Myocyte (in vitro differentiated cells): Measurements from ENCODE around the gene ENDOV. TPM values are rescaled to one million over a fixed set of nuclear protein-coding genes. Genes with fewer than 3 reads are reported as not detected.

Experiments
- DNase-seq: peaks from one replicate; pipeline ENCODE4 v3.0.0-alpha.2; 2012; ENCODE audit warnings: low read depth
- microRNA-seq: library from miRNA; unstranded; fragments of <30 nt; microRNA quantifications from one replicate; pipeline ENCODE4, GENCODE V29; 2016
- total RNA-seq: library from RNA; depleted of rRNA; stranded (reverse); fragments of >200 nt; gene quantifications from 2 replicates; pipeline ENCODE4 v1.2.3, GENCODE V29; 2014

Gene ENDOV
- total RNA-seq, 1 donor from 2014 or later = 11.6 TPM

- peak; percentile 14 for DNase-seq
These were observed 66.5 kb downstream of the ENDOV start for GRCh38 chr17:80481284-80482057.

- no peak for DNase-seq
These were observed 67.0 kb downstream of the ENDOV start for GRCh38 chr17:80482058-80482318.

GRCh38 chr17:80482555-80483308 lies 67.8 kb downstream of the ENDOV start:
- DNase-seq = no peak

- DNase-seq = no peak
These were observed 70.9 kb downstream of the ENDOV start for GRCh38 chr17:80485846-80486245.

- DNase-seq = no peak
These were observed 71.7 kb downstream of the ENDOV start for GRCh38 chr17:80486692-80487091.

GRCh38 chr17:80487511-80487910 lies 72.5 kb downstream of the ENDOV start:
- DNase-seq = no peak

Small RNA genes within 50 kb of the gene (microRNA-seq; reads per million reads assigned to microRNA genes)
- gene MIR4730 = not detected

Other genes starting within 250 kb of the ENDOV start
- gene CARD14, start 245.1 kb upstream of the ENDOV start, total RNA-seq = 0.21 and 1.9 TPM in 2 replicates
- 17.1 and 17.8 TPM in 2 replicates for gene SGSH, start 194.8 kb upstream of the ENDOV start, total RNA-seq
- 10.6 and 13.0 TPM in 2 replicates for gene SLC26A11, start 194.7 kb upstream of the ENDOV start, total RNA-seq
- gene RNF213, start 154.3 kb upstream of the ENDOV start, total RNA-seq = 39.0 and 48.3 TPM in 2 replicates
- 0.21 and 0.24 TPM in 2 replicates for gene NPTX1, start 61.4 kb downstream of the ENDOV start, total RNA-seq
- 18.0 and 19.6 TPM in 2 replicates for gene RPTOR, start 129.7 kb downstream of the ENDOV start, total RNA-seq